Spleen (tissue), 11 donors: ENCODE results near the gene DNAH6. TPM values are rescaled to one million over a fixed set of nuclear protein-coding genes. Genes with fewer than 3 reads are reported as not detected.

Experiments
- DNase-seq: peaks from one replicate; pipeline ENCODE4 v3.0.0-alpha.2; 2020
- H3K27ac ChIP-seq, 8 donors: fragments of 200-600 bp; sonication (generic) in 7 of 8; 1 replicate in 4 of 8; 2 replicates in 4 of 8; pipeline versions ENCODE4 v1.5.0 to v1.8.0; 2016 to 2021; ENCODE audit warnings: inconsistent platforms in 4 of 8, mild to moderate bottlenecking in 4 of 8, moderate library complexity in 1 of 8
- H3K27me3 ChIP-seq, 7 donors: fragments of 200-600 bp; sonication (generic) in 6 of 7; replicated peaks in 1 of 7; 1 replicate in 4 of 7; 2 replicates in 3 of 7; pipeline versions ENCODE4 v1.5.0 to v1.8.0; 2016 to 2021; ENCODE audit warnings: inconsistent platforms in 3 of 7, mild to moderate bottlenecking in 1 of 7
- H3K36me3 ChIP-seq, 6 donors: fragments of 200-600 bp; sonication (generic) in 5 of 6; 1 replicate in 4 of 6; 2 replicates in 2 of 6; pipeline versions ENCODE4 v1.5.0 to v1.8.0; 2016 to 2021; ENCODE audit warnings: inconsistent platforms in 2 of 6
- H3K4me1 ChIP-seq, 6 donors: fragments of 200-600 bp; sonication (generic) in 5 of 6; 1 replicate in 3 of 6; 2 replicates in 3 of 6; pipeline versions ENCODE4 v1.5.0 to v1.8.0; 2016 to 2021; ENCODE audit warnings: inconsistent platforms in 3 of 6
- H3K4me3 ChIP-seq, 8 donors: fragments of 200-600 bp; sonication (generic) in 7 of 8; 1 replicate in 4 of 8; 2 replicates in 4 of 8; pipeline versions ENCODE4 v1.5.0 to v1.8.0; 2016 to 2021; ENCODE audit warnings: inconsistent platforms in 4 of 8, mild to moderate bottlenecking in 4 of 8, moderate library complexity in 2 of 8
- H3K9me3 ChIP-seq, 8 donors: fragments of 200-600 bp; sonication (generic) in 7 of 8; 1 replicate in 4 of 8; 2 replicates in 4 of 8; pipeline versions ENCODE4 v1.5.0 to v1.8.0; 2016 to 2021; ENCODE audit warnings: inconsistent platforms in 4 of 8
- CTCF ChIP-seq, 11 experiments: fragments of 200-600 bp in 7 of 11; fragments of 450-650 bp in 4 of 11; sonication (generic) in 4 of 11; IDR thresholded peaks in 8 of 11; conservative IDR thresholded peaks in 3 of 11; 1 replicate in 7 of 11; 2 replicates in 4 of 11; pipeline versions ENCODE4 v1.4.0 to v1.8.0; 2016 to 2021; ENCODE audit warnings: antibody characterized with exemption in 11 of 11, inconsistent platforms in 4 of 11, mild to moderate bottlenecking in 1 of 11
- POLR2A ChIP-seq, 3 donors: fragments of 450-650 bp; IDR thresholded peaks; one replicate each; pipeline ENCODE4 v1.5.1; 2017; ENCODE audit warnings: antibody characterized with exemption in 3 of 3, mild to moderate bottlenecking in 1 of 3
- POLR2AphosphoS5 ChIP-seq, 3 donors: sonication (generic); formaldehyde crosslinking; IDR thresholded peaks; one replicate each; pipeline ENCODE4 v1.5.1; 2017; ENCODE audit warnings: antibody characterized with exemption in 3 of 3
- WGBS, 5 donors: extraction: QIAGEN DNeasy Blood & Tissue Kit in 3 of 5; methylation state at CpG; one replicate each; pipeline versions ENCODE4 v1.1.5 to v1.1.7; 2013 to 2018; 5-methylcytosine and 5-hydroxymethylcytosine counted together
- intact Hi-C: fragments of 100-400 bp; cut with DNase I; formaldehyde crosslinking; loops from one replicate; pipeline ENCODE4 v1.15.0; 2023; ENCODE audit warnings: low total_unique reads
- polyA plus RNA-seq, 3 donors: library from polyadenylated mRNA; stranded (reverse); fragments of 200-250 nt; gene quantifications; one replicate each; pipeline ENCODE4 v1.2.1, GENCODE V29; 2013
- total RNA-seq, 7 donors: library from RNA; depleted of rRNA in 3 of 7; stranded (reverse); fragments of >200 nt in 3 of 7; fragmentation: NEBNext Ultra II Directional in 4 of 7; extraction: Animal tissue kit (Norgen Biotek cat#: 25700) in 4 of 7; gene quantifications; one replicate each; pipeline versions ENCODE4 v1.1.0 to v1.2.1, GENCODE V29; 2016 to 2021
- donor health status: healthy with polysubstance abuse.
- donor health status: DM: no; HTN: no; CAD: no; lungs with moderate emphysema.
- donor health status: DM: no; HTN: no; CAD: no.
- donor health status: Bipolar disorder and iron deficiency.
- donor health status: healthy.
- donor health status: DM: no; HTN: no; CAD: no.
- donor health status: DM: yes; HTN: yes; CAD: no.

Gene DNAH6
- total and polyA plus RNA-seq, 10 donors: 0.02 to 1.1 (median 0.43) TPM; not detected in 1

- Histone ChIP-seq H3K9me3 (peaks cover 0 to 14% (median 10%) of the 10 kb centered on the region in 8 donors), H3K4me1 (no peaks in the 10 kb centered on the region), H3K4me3 (no peak overlapping the region), H3K27me3 (no peaks in the 10 kb centered on the region), H3K27ac (no peak overlapping the region), H3K36me3 (no peaks in the 10 kb centered on the region)
- TF ChIP-seq POLR2A (IDR thresholded peaks at IDR 0.05) (no peak), POLR2AphosphoS5 (IDR thresholded peaks at IDR 0.05) (no peak), CTCF (IDR thresholded peaks at IDR 0.05 in 8 of 11, conservative IDR thresholded peaks at IDR 0.05 in 3 of 11) (no peak)
- intact Hi-C loops: no loop called here
- WGBS, 5 donors: 87 to 100% (median 97%) methylated on average over 3 of the region's 3 CpGs
- DNase-seq: no peak
These were observed 281.0 kb downstream of the DNAH6 start for GRCh38 chr2:84797271-84797670.

- no peak for DNase-seq
- H3K27me3 ChIP-seq: no peaks in the 10 kb centered on the region
- TF ChIP-seq POLR2A (IDR thresholded peaks at IDR 0.05) (no peak), POLR2AphosphoS5 (IDR thresholded peaks at IDR 0.05) (no peak), CTCF (IDR thresholded peaks at IDR 0.05 in 8 of 11, conservative IDR thresholded peaks at IDR 0.05 in 3 of 11) (no peak)
- intact Hi-C loops: no loop called here
- H3K36me3 ChIP-seq: no peaks in the 10 kb centered on the region
- no peaks in the 10 kb centered on the region for H3K4me1 ChIP-seq
- no peak overlapping the region for H3K4me3 ChIP-seq
- H3K9me3 ChIP-seq: peaks cover 0 to 16% (median 14%) of the 10 kb centered on the region in 8 donors
- WGBS, 5 donors: 94 to 100% (median 100%) methylated on average over 1 of the region's 1 CpG
- H3K27ac ChIP-seq: no peak overlapping the region
These were observed 283.5 kb downstream of the DNAH6 start for GRCh38 chr2:84799772-84800171.

GRCh38 chr2:84800194-84800805 is 284.0 kb downstream of the DNAH6 start:
- Histone ChIP-seq H3K36me3 (no peaks in the 10 kb centered on the region), H3K27ac (no peak overlapping the region), H3K4me1 (no peaks in the 10 kb centered on the region), H3K4me3 (no peak overlapping the region), H3K9me3 (peaks cover 0 to 16% (median 14%) of the 10 kb centered on the region in 8 donors), H3K27me3 (no peaks in the 10 kb centered on the region)
- DNase-seq: no peak
- intact Hi-C loops: no loop called here
- 58 to 73% (median 60%) methylated on average over 1 of the region's 1 CpG for WGBS, 5 donors
- TF ChIP-seq POLR2A (IDR thresholded peaks at IDR 0.05): no peak
- no peak for TF ChIP-seq POLR2AphosphoS5 (IDR thresholded peaks at IDR 0.05)
- no peak for TF ChIP-seq CTCF (IDR thresholded peaks at IDR 0.05 in 8 of 11, conservative IDR thresholded peaks at IDR 0.05 in 3 of 11)

GRCh38 chr2:84801811-84802210 is 285.5 kb downstream of the DNAH6 start:
- no peak for TF ChIP-seq POLR2AphosphoS5 (IDR thresholded peaks at IDR 0.05)
- no peak for TF ChIP-seq CTCF (IDR thresholded peaks at IDR 0.05 in 8 of 11, conservative IDR thresholded peaks at IDR 0.05 in 3 of 11)
- TF ChIP-seq POLR2A (IDR thresholded peaks at IDR 0.05): no peak
- Histone ChIP-seq H3K27me3 (no peaks in the 10 kb centered on the region), H3K4me1 (no peaks in the 10 kb centered on the region), H3K9me3 (peaks cover 0 to 16% (median 14%) of the 10 kb centered on the region in 8 donors), H3K27ac (no peak overlapping the region), H3K36me3 (no peaks in the 10 kb centered on the region), H3K4me3 (no peak overlapping the region)
- WGBS, 5 donors: 80 to 90% (median 85%) methylated on average over 2 of the region's 2 CpGs
- intact Hi-C loops: no loop called here
- DNase-seq: no peak
